NAMALWA (cell line): ENCODE measurements around the gene DENND4A.

Experiments
- DNase-seq: peaks from one replicate; pipeline ENCODE4 v3.0.0-alpha.2; 2015; ENCODE audit warnings: low spot score

Gene DENND4A

GRCh38 chr15:65792138-65792987, at the start of gene DENND4A:
Gene DENND4A, minus strand, starts transcription at chr15:65792293. Its CDS starts 35,843 bp downstream, at chr15:65756450.
- peak; percentile 99 for DNase-seq

GRCh38 chr15:65841121-65841930, 49.2 kb upstream of the DENND4A start:
- no peak for DNase-seq

- DNase-seq: no peak
Measured at GRCh38 chr15:65839985-65840384, 47.9 kb upstream of the DENND4A start.

- DNase-seq: no peak
Measured at GRCh38 chr15:65839354-65839901, 47.3 kb upstream of the DENND4A start.

GRCh38 chr15:65837301-65838294, 45.5 kb upstream of the DENND4A start:
- no peak for DNase-seq

- DNase-seq: no peak
Measured at GRCh38 chr15:65836665-65837064, 44.6 kb upstream of the DENND4A start.

GRCh38 chr15:65835447-65835846, 43.4 kb upstream of the DENND4A start:
- DNase-seq: no peak

GRCh38 chr15:65834603-65835282, 42.6 kb upstream of the DENND4A start:
- DNase-seq: no peak

- no peak for DNase-seq
Measured at GRCh38 chr15:65833501-65834205, 41.6 kb upstream of the DENND4A start.

- DNase-seq: no peak
Measured at GRCh38 chr15:65832549-65833364, 40.7 kb upstream of the DENND4A start.

GRCh38 chr15:65829130-65829764, 37.2 kb upstream of the DENND4A start:
- peak; percentile 59 for DNase-seq

GRCh38 chr15:65828585-65828984, 36.5 kb upstream of the DENND4A start:
- no peak for DNase-seq

- DNase-seq: no peak
Measured at GRCh38 chr15:65827065-65827464, 35.0 kb upstream of the DENND4A start.

GRCh38 chr15:65824941-65825544, 33.0 kb upstream of the DENND4A start:
- DNase-seq: no peak

GRCh38 chr15:65824031-65824743, 32.1 kb upstream of the DENND4A start:
- peak; percentile 31 for DNase-seq

GRCh38 chr15:65822316-65822715, 30.2 kb upstream of the DENND4A start:
- DNase-seq: no peak

GRCh38 chr15:65821070-65821469, 29.0 kb upstream of the DENND4A start:
- no peak for DNase-seq

GRCh38 chr15:65819563-65819960, 27.5 kb upstream of the DENND4A start:
- DNase-seq: no peak
